ENCODE data around the gene CLRN2.

DNA sequence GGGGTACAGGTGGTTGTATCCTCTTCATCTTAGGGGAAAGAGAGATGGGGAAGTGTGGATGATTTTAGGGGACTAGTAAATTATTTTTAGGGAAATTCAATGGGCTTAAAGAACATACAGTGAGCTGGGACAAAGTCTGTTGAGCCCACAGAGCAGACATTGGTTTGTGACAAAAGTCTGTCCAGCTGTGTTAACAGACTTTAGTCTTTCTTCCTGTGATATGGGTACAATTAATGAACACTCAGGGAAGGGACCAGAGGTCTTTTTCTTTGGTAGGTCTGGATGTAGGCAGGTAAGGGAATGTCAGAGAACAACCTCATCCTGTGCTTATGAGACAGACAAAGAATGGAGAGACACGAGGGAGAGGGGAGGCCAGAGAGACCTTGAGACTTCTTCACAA, 2.0 kb downstream of the CLRN2 start:
- no peak for TF ChIP-seq GABPA (IDR thresholded peaks at IDR 0.05; ENCODE audit: low read depth)
- no peak for TF ChIP-seq SPI1 (IDR thresholded peaks at IDR 0.05; ENCODE audit: borderline replicate concordance, low read depth)
- TF ChIP-seq, protein P1, sequence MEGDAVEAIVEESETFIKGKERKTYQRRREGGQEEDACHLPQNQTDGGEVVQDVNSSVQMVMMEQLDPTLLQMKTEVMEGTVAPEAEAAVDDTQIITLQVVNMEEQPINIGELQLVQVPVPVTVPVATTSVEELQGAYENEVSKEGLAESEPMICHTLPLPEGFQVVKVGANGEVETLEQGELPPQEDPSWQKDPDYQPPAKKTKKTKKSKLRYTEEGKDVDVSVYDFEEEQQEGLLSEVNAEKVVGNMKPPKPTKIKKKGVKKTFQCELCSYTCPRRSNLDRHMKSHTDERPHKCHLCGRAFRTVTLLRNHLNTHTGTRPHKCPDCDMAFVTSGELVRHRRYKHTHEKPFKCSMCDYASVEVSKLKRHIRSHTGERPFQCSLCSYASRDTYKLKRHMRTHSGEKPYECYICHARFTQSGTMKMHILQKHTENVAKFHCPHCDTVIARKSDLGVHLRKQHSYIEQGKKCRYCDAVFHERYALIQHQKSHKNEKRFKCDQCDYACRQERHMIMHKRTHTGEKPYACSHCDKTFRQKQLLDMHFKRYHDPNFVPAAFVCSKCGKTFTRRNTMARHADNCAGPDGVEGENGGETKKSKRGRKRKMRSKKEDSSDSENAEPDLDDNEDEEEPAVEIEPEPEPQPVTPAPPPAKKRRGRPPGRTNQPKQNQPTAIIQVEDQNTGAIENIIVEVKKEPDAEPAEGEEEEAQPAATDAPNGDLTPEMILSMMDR (IDR thresholded peaks at IDR 0.05; ENCODE audit: insufficient read depth, low read length): no peak
- TF ChIP-seq, protein P2, sequence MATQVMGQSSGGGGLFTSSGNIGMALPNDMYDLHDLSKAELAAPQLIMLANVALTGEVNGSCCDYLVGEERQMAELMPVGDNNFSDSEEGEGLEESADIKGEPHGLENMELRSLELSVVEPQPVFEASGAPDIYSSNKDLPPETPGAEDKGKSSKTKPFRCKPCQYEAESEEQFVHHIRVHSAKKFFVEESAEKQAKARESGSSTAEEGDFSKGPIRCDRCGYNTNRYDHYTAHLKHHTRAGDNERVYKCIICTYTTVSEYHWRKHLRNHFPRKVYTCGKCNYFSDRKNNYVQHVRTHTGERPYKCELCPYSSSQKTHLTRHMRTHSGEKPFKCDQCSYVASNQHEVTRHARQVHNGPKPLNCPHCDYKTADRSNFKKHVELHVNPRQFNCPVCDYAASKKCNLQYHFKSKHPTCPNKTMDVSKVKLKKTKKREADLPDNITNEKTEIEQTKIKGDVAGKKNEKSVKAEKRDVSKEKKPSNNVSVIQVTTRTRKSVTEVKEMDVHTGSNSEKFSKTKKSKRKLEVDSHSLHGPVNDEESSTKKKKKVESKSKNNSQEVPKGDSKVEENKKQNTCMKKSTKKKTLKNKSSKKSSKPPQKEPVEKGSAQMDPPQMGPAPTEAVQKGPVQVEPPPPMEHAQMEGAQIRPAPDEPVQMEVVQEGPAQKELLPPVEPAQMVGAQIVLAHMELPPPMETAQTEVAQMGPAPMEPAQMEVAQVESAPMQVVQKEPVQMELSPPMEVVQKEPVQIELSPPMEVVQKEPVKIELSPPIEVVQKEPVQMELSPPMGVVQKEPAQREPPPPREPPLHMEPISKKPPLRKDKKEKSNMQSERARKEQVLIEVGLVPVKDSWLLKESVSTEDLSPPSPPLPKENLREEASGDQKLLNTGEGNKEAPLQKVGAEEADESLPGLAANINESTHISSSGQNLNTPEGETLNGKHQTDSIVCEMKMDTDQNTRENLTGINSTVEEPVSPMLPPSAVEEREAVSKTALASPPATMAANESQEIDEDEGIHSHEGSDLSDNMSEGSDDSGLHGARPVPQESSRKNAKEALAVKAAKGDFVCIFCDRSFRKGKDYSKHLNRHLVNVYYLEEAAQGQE (IDR thresholded peaks at IDR 0.05; ENCODE audit: insufficient replicate concordance, low read depth): no peak
- TF ChIP-seq POLR2AphosphoS5 (IDR thresholded peaks at IDR 0.05; ENCODE audit: low read depth): no peak

All from HL-60 (cell line).